KBM-7 (cell line): ENCODE measurements around the gene HMOX2.
A peak's percentile ranks its signal among the peaks of the same experiment; 100 is the strongest.

Source experiments
- DNase-seq: peaks from one replicate; pipeline ENCODE4 v3.0.0-alpha.2; 2015
- in situ Hi-C: fragments of 300-500 bp; cut with MboI; formaldehyde crosslinking; loops from 2 replicates; pipeline ENCODE4 v1.14.3; 2020; ENCODE audit warnings: low sequenced_read_pairs, low pct_unique_long_range_greater_than_20kb, mixed read lengths

HMOX2 gene

DNA sequence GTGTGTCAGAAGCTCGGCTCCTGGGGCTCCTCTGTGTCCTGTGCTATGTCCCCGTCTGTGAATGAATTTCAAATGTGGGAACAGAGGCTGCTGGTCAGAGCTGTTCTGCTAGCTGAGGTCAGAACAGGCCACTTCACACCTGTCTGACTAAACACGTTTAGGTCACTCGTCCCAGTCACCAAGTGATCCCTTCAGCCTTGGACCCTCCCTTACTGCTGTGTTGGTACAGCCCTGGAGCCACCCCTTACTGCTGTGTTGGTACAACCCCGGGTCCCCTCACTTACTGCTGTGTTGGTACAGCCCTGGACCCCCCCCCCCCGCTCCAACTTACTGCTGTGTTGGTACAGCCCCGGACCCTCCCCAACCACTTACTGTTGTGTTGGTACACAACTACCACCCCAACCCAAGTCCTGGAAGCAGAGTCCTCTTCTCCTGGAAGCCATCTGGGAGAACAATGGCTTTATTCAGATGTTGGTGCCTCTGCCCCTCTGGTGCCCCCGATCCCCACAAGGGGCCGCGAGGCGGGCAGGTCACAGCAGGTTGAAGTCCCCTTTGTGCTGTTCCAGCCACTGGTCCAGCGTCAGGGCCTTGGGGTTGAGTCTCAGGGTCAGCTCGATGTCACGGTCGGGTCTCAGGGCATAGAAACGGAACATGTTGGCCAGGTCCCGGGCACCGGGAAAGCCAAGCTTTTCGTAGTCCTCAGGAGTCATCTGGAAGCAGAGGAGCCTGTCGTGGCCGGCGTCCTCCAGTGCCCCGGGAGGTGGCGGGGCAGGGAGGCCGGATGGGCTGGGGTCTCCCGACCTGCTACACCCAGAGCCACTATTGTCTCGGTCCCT is 14.7 kb upstream of the HMOX2 start:
- in situ Hi-C loops: no loop called here
- DNase-seq: no peak

GRCh38 chr16:4463522-4464163 is 12.6 kb upstream of the HMOX2 start:
- in situ Hi-C loops: no loop called here

DNA sequence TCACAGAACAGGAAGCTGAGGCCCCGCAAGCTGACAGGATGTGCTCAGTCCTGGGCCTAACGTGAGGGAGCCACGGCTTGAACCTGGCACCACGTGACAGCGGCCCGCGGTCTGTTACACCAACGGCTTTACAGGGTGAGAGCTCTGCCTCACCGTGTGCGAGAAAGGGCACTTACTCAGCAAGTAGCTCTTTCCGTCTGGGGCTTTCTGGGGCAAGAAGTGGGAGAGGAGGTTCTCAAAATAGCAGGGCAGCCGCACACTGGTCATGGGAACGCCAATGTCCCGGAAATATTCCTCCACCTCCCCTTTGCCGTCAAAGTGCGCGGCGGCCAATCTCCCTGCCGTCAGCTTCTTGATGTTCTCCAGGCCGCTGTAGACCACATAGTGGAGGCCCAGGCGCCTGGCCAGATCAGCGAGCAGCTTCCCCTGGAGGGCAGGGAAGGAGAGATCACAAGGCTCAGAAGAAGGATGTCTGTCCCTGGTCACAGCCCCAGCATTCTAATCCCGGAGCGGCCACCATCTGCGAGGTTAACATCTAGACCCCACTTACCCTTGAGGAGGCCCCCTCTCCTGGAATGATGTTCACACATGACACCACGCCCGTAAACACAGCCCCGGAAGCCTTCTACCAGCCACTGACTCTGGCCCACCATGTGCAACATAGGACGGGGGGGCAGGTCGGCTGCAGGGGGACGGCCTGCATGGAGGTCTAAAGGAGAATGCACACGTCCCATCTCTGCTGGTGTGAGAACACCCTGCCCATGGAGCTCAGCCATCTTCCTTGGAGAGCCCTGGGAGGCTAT is 10.0 kb upstream of the HMOX2 start:
- no peak for DNase-seq
- in situ Hi-C loops: no loop called here

More at GRCh38 chr16:4463522-4464163, 12.6 kb upstream of the HMOX2 start:
- no peak for DNase-seq

DNA sequence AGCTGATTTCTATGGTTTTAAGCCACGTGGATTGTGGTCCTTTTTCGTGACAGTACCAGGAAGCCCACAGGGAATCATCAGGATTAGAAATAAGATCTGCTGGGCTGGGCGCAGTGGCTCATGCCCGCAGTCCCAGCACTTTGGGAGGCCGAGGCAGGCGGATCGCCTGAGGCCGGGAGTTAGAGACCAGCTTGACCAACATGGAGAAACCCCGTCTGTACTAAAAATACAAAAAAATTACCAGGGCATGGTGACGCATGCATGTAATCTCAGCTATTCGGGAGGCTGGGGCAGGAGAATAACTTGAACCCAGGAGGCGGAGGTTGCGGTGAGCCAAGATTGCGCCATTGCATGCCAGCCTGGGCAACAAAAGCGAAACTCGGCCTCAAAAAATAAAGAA is 8.3 kb upstream of the HMOX2 start:
- no peak for DNase-seq
- in situ Hi-C loops: no loop called here

- in situ Hi-C loops: no loop called here
Measured at GRCh38 chr16:4468972-4469371, 7.2 kb upstream of the HMOX2 start.

DNA sequence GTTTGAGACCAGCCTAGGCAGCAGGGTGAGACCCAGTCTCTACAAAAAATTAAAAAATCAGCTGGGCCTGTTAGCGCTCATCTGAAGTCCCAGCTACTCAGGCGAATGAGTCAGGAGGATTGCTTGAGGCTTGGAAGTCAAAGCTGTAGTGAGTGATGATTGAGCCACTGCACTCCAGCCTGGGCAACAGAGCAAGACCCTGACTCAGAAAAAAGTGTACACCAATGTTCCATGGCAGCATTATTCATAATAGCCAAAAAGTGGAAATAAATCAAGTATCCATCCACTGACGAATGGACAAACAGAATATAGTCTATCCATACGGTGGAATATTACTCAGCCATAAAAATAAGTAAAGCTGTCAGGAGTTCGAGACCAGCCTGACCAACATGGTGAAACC is 4.3 kb upstream of the HMOX2 start:
- no peak for DNase-seq
- in situ Hi-C loops: no loop called here

More at GRCh38 chr16:4468972-4469371, 7.2 kb upstream of the HMOX2 start:
- DNase-seq: no peak

GRCh38 chr16:4472880-4473279 is 3.3 kb upstream of the HMOX2 start:
- no peak for DNase-seq
- in situ Hi-C loops: no loop called here

DNA sequence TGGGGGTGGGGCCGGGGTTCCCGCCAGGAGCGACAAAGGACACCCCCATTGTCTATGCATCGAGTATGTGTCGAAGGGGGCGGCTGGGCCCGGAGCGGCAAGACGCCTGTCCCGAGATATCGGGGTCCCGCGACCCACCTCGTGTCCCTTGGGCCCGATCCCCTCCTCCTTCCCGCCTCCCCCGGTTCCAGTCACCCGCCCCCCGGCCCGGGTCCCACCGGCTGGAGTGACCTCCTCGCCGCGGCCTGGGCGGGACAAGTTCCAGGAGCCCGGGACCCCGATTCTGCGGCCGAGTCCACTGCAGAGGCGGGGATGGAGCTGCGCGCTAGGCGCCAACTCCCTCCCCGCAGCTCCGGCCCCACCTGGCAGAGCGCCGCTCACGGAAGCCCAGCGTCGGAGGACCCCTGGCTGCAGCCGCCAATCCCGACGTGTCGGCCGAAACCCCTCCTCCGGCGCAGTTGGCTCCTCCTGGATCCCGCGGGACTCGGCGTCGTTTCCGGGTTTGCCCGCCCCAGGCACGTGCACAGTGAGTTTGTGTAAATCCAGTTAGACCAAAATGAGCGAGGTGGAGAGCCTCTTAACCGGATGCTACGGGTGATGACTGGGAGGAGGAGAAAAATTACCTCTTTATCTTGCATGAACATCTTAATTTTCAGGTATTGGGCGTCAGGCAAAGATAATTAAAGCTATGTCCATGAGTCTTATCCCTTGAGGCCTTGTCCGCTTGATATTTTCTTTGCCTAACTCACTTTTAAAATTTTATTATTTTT is 1.8 kb upstream of the HMOX2 start, which contains the start of gene NMRAL1:
NMRAL1 (minus strand) TSS at position 434 of the 770 bp plus-strand sequence. CDS start 493 bp downstream, outside the sequence.
- in situ Hi-C loops: no loop called here
- peak; percentile 96 for DNase-seq

DNA sequence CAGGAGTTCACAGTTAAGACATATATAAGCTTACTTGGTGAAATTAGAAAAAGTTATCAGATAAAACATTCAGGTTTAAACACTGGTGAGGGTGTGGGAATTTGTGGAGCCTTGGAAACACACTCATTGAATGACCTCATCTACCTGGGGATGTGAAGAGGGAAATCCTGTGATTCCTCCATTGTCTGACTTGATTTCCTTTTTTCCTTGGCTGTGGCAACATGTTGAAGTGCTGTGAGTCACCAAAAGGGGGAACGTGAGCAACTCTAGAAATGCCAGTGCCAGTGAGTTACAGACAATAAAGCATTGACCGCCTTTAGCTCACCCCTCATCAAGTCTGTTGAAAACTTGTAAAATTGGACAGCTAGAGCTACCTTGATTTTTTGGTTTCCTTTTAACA is 1.8 kb downstream of the HMOX2 start:
- in situ Hi-C loops: no loop called here
- peak; percentile 53 for DNase-seq

- in situ Hi-C loops: no loop called here
Measured at GRCh38 chr16:4481526-4481925, 5.3 kb downstream of the HMOX2 start.

GRCh38 chr16:4481963-4482362 is 5.8 kb downstream of the HMOX2 start:
- in situ Hi-C loops: no loop called here
- no peak for DNase-seq

More at GRCh38 chr16:4481526-4481925, 5.3 kb downstream of the HMOX2 start:
- no peak for DNase-seq

DNA sequence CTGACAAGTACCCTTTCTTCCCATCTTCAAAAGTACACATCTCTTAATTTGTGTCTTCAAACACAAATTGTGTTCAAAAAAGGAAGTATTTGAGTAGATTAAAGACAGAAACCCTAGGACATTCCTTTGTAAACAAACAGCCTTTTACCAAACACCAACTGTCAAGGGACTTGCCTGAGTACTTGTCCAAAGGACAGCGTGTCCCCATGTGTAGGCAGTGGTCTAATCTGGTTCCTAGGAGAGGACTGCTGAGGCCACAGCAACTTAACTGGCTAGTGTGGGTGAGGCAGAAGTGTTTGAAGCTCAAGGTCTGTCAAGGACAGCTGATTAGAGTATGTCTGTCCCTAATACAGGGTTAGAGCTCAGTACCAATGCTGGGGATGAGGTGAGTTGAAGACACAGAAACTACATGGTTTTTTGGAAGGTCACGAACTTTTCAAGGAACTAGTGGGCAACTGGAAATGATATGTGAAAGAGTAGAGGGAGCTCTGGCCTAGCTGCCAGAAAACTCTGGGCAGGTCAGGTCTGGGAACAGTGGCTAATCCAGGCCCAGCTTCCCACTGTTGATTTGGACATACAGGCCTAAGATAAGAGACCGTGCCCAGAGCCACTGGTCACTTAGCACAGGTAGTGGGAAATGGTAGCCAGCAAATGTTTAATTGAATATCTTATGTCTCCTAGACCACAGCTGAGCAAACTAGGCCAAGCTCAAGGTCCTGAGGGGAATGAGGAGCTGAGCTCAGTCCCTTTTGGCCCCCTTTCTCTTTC is 10.1 kb downstream of the HMOX2 start:
- in situ Hi-C loops: no loop called here

DNA sequence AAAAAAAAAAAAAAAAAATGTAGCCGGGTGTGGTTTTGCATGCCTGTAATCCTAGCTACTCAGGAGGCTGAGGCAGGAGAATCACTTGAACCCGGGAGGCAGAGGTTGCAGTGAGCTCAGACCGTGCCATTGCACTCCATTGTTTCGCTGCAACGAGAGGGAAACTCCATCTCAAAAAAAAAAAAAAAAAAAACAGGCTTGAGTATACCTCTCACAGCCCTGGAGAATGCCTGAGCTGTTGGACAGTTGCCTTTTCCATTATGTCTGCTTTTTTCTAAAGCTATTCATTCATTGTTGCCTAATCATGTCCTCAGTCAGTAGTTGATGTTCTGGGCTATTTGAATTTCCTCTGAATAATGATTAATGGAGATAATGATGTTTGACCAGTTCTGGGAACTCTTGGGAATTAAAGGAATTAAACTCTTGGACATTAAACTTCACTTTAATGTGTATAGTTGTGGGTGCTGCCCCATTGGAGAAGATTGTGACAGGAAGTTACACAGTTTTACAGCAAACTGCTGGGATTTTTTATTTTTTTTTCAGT is 11.8 kb downstream of the HMOX2 start:
- DNase-seq: no peak
- in situ Hi-C loops: no loop called here

More for the DNA sequence above, 10.1 kb downstream of the HMOX2 start:
- DNase-seq: no peak

DNA sequence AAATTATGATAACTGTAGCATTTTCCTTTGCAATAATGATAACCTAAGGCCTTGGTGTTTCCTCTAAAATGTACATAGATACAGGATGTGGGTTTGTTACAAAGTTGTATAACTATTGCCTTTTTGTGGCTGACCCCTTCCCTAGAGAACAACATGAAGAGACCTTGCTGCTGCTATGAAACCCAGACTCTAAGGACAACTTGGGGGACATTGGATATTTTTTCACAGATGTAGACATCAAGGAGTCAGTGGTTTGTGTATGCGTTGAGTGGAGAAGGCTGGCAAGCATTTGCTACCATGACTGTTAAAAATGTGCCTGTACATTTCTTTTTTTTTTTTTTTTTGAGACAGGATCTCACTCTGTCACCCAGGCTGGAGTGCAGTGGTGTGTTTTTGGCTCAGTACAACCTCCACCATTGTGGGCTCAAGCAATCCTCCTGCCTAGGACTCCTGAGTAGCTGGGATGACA is 12.3 kb downstream of the HMOX2 start:
- in situ Hi-C loops: no loop called here
- DNase-seq: no peak

DNA sequence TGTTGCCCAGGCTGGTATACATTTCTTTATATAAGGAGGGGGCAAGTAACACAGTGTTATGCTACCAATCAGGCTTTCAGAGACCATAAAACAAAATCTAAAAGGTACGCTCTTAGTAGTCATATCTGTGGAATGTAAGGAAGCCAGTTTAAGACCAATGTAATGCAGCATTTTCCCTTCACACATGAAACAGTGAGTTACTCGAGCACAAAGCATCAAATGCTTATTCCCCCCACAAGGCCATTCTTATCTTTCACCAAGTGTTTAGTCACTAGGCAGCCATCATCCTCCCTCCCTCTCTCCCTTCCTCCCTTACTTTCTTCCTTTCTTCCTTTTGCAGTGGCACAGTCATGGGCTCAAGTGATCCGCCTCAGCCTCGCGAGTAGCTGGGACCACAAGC is 12.8 kb downstream of the HMOX2 start:
- no peak for DNase-seq

GRCh38 chr16:4491898-4492297 is 15.7 kb downstream of the HMOX2 start:
- no peak for DNase-seq
- in situ Hi-C loops: no loop called here

More for the DNA sequence above, 12.8 kb downstream of the HMOX2 start:
- in situ Hi-C loops: no loop called here

- in situ Hi-C loops: no loop called here
- DNase-seq: no peak
Measured at GRCh38 chr16:4494746-4495490, 18.7 kb downstream of the HMOX2 start.
